PC-9 (cell line): ENCODE data around the gene CDH13.

Experiments used
- CTCF ChIP-seq: fragments of 200-600 bp; sonication (generic); conservative IDR thresholded peaks from 2 replicates; pipeline ENCODE4 v1.6.1; 2017; ENCODE audit warnings: mixed run types, antibody characterized with exemption, mild to moderate bottlenecking, moderate library complexity
- EZH2 ChIP-seq: fragments of 200-600 bp; sonication (generic); IDR thresholded peaks from 2 replicates; pipeline ENCODE4 v1.8.0; 2017; ENCODE audit warnings: antibody characterized with exemption, low read depth

DNA sequence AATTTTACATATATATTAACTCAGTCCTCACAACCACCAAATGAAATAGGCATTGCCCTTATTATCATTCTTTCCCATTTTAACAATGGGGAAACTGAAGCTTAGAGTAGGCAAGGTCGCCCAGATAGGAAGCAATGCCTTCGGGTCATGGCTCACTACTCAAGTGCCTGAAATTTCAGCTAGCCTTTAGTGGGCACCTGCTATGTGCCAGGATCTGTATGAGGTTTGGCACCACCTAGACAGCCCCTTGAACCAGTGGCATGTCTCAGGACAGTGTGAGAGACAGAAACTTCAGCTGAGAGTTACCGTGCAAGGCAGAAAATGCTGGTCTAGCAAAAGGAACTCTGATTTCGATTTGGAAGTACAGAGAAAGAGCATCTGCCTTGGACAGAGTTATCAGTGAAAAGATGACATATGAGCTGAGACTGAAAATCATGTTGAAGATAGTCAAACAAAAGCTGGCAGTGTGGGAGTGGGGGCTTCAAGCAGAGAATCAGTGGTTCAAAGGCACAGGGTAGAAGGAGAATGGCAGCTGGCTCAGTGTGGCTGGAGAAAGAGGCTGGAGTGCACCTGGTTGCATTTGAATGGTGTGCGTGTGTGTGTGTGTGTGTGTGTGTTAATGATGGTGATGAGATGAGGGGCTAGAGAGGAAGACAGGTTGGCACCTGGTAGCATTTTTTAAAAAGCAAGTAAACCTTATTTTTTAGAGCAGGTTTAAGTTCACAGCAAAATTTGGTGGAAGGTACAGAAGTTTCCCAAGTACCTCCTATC, 29.1 kb downstream of the CDH13 start:
- TF ChIP-seq CTCF (no peak), EZH2 (no peak)
